ENCODE data around the gene NUDT19.

GRCh38 chr19:32671883-32672593 lies 19.6 kb upstream of the NUDT19 start:
- TF ChIP-seq CTCF (IDR thresholded peaks at IDR 0.05; ENCODE audit: low read depth, low read length, missing input control) (no peak), FOXA1 (IDR thresholded peaks at IDR 0.05) (no peak), ZBTB33 (IDR thresholded peaks at IDR 0.05) (no peak), REST (IDR thresholded peaks at IDR 0.05) (no peak), GABPA (IDR thresholded peaks at IDR 0.05 in 1 of 2, conservative IDR thresholded peaks at IDR 0.05 in 1 of 2) (no peak)

All from liver (tissue), 3 donors.